GM10847 (cell line): ENCODE results near the gene GPS1.

Experiments
- POLR2A ChIP-seq: IDR thresholded peaks from 2 replicates; pipeline ENCODE4 v1.6.1; 2011; ENCODE audit not compliant: insufficient read length; ENCODE audit errors: extremely low read depth

The GPS1 gene

DNA sequence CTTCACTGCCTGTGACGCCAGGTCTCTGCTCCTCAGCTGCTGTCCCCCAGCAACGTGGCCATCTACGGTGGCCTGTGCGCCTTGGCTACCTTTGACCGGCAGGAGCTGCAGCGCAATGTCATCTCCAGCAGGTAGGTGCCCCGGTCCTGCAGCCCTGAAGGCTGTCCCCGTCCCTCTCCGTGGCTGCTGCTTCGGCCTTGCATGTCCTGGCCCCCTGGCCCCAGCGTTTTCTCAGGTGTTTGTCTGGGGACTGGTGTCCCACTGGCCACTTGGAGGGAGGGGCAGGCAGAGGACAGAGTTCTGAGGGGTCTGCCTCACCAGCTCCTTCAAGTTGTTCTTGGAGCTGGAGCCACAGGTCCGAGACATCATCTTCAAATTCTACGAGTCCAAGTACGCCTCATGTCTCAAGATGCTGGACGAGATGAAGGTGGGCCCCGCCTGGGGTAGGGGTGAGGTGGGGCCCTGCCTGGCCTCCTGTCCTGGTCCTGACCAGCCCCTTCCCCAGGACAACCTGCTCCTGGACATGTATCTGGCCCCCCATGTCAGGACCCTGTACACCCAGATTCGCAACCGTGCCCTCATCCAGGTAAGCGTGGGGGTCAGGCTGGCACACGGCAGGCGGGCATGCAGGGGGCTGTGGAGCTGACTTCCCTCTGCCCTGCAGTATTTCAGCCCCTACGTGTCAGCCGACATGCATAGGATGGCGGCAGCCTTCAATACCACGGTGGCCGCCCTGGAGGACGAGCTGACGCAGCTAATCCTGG, 4.4 kb downstream of the GPS1 start:
- no peak for TF ChIP-seq POLR2A

DNA sequence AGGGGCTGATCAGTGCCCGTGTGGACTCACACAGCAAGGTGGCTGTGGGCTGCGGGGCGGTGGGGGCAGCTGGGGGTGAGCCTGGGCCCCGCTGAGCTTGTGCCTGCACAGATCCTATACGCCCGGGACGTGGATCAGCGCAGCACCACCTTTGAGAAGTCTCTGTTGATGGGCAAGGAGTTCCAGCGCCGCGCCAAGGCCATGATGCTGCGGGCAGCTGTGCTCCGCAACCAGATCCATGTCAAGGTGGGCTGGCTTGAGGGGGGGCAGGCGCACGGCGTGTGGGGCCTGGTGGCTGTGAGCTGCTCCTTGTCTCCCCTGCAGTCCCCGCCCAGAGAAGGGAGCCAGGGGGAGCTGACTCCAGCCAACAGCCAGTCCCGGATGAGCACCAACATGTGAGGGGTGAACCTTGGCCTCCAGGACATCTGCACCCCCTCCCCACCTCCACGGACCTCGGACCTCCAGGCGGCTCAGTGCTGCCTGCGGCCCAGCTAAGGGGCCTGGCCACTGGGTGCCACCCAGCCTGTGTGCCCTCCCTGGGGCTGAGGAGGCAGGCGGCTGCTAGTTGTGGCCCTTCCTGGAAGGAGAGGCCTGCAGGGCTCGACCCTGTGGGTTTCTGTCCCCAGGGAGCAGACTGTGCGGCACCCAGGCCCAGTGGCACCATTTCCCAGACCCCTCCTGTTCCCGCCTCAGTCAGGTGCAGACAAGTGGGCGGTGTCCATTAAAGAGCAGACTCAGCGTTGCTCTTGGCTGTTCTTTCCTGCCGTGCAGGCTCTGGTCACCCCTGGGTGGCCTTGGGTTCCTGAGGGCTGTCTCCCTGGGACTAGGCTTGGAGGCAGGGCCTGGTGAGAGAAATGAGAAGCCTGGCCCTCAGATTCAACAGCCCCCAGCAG, 5.3 kb downstream of the GPS1 start:
- TF ChIP-seq POLR2A = no peak

DNA sequence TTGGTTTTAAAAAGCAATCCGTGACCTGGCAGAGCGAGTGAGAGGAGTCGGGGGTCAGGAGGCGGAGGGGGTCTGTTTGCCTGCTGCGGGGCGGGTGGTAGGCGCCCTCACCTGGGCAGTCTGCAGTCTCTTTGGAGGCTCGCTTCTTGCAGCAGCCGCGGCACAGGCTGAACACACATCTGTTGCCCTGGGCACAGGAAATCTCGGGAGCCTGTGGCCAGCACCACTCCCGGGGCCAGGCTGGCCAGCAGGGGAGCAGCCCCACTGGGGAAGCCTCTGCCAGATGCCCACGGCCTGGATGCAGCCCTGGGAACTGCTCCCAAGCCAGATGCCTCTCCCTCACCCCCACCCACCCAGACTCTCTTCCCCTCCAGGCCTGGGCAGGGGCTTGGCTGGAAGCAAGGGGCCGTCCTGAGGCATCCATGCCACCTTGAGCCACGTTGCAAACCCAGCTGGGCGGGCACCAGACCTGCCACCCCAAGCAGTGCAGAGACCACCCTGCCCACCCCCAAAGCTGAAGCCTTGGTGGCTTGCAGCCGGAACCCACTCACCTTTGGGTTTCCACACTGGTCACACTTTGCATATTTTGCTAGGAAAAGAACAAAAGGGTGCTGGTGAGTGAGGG, 6.6 kb downstream of the GPS1 start:
- TF ChIP-seq POLR2A = no peak

DNA sequence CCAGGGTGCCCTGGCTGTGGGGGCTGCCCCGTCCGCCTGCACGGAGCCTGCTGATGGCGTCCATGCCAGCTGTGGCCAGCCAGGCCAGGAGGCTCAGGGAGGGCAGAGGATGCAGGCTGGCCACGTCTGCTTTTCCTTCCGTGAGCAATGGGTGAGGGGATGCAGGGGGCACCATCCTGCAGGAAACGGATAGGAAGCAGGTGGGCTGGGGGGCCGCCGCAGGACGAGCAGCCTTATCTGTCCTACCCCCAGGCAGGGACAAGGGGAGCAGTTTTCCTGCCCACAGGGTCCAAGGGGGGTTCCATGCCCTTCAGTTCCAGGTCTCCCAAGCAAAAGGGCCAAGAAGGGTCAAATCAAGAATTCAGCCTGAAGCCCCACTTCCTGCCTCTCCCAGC, 7.2 kb downstream of the GPS1 start:
- TF ChIP-seq POLR2A = no peak

DNA sequence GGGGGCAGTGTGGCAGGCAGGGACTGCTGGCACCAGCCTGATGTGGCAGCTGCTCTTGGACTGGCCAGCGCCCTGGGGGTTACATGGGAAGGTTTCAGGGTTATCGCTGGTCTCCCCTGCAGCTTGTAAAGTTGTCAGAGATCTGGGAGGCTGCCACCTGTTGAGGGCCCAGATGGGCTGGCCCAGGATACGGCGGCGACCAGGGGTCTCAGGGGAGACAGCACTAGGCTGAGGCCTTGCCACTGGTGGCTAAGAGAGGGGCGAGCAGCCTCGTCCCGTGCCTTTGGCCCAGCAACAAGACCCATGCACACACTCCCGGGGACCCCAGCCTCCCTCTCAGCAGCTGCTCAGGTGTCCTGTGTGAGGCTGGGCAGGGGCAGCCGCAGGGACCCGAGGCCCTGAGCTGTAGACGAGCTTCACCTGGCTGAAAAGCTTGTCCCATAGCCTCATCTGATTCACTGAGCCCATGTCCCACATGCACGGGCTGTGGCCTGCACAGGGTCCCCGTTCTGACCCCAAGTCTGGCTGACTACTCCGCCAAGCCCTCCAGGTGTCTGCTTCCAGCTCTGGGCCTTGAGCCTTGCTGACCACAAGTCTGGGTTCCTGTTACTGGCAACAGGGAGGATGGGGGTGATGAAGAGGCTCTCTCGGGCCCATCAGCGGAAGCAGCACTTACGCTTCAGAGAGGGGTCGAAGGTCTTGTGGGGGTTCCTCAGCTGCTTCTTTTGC, 7.7 kb downstream of the GPS1 start:
- no peak for TF ChIP-seq POLR2A

DNA sequence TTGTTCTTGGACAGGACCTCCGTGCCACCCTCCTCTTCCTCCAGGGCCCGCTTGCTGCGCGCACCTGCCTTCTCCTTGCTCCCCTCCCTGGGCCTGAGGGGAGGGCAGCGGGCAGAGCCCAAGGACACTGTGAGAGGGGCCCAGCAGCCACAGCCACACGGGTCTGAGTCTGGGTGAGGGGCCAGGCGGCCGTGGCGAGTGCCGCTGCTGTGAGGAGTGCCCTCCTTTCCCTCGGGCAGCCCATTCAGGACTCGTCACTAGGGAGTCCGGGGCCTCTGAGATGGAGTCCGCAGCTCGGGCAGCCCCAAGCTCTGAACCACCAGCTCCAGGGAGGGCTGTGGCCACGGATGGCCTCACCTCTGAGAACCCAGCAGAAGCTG, 8.3 kb downstream of the GPS1 start:
- TF ChIP-seq POLR2A = no peak

DNA sequence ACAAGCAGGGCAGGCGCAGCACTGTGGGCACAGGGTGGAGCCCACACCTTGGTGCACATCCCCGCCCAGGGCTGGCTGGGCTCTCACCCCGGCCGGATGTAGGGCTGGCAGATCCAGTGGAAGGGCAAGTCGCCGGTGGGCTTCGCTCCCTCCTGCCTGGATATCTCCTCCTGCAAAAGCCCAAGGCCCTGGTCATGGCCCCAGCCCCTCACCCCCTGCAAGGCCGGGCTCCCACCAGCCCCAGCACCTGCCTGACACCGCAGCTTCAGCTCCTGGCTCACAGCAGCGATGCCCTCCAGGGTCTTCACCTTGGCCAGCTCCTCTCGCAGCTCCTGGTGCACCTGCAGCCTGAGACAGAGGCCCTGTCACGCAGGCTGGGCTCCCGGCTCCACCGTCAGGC, 8.9 kb downstream of the GPS1 start:
- TF ChIP-seq POLR2A = no peak

DNA sequence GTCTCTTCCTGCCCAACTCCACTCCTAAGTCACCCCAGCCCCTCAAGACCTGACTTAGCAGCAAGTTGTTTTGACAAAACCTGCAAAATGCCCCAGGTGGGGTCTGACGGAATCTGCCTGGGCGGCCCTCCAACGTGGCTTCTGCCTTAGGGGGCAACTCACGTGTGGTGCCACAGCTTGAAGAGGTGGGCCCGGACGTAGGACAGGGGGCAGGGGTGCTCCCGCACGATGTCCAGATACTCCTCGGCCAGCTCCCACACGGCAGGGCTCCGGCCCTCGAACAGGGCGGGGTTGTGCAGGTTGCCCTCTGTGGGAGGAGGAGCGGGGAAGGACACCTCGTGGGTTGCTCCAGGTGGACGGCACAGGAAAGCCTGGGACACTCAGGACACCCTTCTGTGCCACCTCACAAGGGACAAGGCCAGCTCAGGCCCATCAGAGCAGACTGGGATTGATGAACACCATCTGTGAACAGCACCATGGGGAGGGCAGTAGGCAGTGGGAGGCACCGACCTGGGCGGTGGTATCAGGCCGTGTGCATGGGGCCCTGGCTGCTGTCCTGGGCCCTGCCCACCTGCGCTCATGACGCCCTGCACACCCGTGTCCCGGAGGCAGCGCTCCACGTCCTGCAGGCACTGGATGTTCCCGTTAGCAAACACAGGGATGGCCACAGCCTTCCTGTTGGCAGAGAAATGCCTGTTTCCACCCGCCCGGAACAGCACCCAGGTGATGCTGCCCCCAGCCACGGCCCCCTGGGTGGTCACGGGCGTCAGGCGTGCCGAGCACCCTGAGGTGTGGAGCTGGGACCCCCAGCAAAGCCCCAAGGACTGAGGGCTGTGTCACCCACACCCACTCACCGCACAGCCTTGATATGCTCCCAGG, 9.6 kb downstream of the GPS1 start:
- TF ChIP-seq POLR2A = no peak

DNA sequence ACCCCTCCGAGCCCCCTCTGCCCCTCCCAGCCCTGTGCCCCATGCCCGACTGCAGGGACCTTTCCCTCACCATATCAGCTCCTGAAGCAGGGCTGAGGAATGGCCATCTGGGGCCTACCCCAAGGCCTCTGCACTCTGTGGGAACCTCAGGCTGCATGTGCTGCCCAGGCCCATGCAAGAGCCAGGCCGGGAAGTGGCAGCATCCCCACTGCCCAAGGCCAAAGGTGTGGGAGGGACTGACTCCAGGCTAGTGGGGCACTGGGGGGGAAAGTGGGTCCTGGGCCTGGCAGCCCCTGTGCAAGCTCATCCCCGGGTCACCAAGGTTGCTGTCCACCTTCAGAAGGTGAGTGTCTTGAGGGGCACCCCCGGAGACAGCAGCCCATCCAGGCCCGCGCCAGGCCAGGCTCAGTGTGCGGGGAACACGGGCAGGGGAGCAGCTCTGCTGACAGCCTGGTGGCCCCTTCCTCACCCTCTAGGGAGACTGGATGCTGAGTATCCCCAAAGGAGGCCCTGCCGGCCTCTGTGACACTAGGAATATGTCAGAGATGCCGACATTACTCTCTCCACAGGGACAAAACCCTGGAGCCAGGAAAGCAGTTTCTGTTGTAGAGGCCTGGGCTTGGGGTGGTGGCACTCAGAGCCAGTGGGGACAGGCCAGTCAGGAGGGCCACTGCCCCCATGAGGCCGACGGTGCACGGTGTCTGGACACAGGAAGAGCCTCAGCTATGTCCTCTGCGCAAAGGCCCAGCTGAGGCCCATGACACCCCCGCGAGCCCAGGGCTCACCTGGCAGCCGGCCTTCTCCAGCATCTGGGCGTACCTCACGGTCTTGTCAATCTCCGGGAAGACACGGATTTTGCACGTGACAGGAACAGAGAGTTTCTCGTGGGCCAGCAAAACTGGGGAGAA, 10.6 kb downstream of the GPS1 start:
- no peak for TF ChIP-seq POLR2A

DNA sequence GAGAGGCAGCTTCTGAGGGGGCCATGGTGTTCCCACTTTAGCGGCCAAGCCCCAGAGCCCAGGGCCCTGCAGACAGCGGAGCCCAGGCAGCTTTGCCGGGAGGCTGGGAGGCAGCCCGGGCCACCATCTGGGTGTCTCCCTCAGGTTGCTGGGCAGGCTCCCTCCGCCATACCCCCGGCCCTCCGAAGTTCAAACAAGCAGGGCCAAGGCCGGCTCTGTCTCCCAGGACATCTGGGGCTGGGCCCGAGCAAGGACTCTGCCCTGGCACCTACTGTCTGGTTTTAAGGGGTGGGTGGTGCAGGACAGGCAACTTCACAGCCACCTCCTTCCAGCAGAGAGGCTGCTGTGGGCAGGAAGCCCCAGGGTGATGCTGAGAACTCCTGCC, 11.3 kb downstream of the GPS1 start:
- no peak for TF ChIP-seq POLR2A

DNA sequence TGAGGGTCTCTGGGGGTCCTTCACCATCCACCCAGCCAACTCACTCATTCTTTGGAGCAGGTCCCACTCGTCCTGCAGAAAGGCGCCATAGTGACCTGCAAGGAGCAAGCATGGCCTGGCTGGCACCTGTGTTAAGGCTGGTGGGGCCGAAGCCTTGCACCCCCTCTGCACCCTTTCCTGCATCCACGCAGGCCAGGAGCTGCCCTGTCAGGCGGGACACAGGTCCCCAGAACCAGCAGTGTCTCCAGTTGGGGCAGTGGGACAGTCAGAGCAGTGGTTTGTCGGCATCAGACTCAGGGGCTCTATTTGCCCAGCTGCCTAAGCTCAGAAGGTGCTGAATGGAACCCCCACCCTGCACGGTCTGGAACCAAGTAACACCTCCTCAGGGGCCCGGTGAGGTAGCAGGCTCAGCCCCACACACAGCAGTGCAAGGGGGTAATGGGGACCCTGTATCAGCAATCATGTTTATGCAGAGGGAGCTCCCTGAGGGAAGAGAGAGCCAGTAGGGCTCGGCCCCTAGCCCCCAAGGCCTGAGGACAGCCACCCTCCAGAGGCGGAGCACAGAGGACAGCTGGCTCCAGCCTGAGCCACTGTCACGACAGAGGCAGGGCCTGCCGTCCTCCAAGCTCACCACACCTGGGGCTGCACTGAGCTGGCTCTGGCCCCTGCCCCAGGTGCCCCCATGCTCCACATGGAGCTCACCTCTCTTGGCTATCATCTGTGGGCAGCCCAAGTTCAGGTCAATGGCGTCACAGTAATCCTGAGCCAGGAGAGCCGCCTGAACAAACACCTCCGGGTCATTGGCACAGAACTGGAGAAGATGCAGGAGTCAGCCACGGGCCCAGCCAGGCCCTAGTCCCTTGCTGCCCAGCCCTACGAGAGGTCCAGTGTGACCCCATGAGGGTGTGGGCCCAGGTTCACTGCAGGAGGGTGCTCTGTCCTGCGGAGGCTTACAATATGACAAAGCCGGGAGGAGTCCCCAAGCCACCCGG, 12.0 kb downstream of the GPS1 start:
- TF ChIP-seq POLR2A = no peak
